HFFc6 (cell line): ENCODE data around the gene CTBP1. TPM values are rescaled to one million over a fixed set of nuclear protein-coding genes. Genes with fewer than 3 reads are reported as not detected.
A peak's percentile ranks its signal among the peaks of the same experiment; 100 is the strongest.

Experiments used
- DNase-seq: peaks from one replicate; pipeline ENCODE4 v3.0.0-alpha.2; 2018
- H3K27ac Mint-ChIP-seq: 2 replicates; pipeline ENCODE4 v1.8.0; 2020; ENCODE audit warnings: mild to moderate bottlenecking, mixed read lengths
- H3K27me3 Mint-ChIP-seq: 2 replicates; pipeline ENCODE4 v1.8.0; 2021; ENCODE audit warnings: mild to moderate bottlenecking, moderate library complexity, mixed read lengths; ENCODE audit not compliant: insufficient read depth
- H3K36me3 Mint-ChIP-seq: 2 replicates; pipeline ENCODE4 v1.8.0; 2021; ENCODE audit warnings: low read depth, mixed read lengths
- H3K4me1 Mint-ChIP-seq: 2 replicates; pipeline ENCODE4 v1.8.0; 2020; ENCODE audit warnings: low read depth, mixed read lengths
- H3K4me3 Mint-ChIP-seq: 2 replicates; pipeline ENCODE4 v1.8.0; 2020; ENCODE audit warnings: mild to moderate bottlenecking, moderate library complexity, mixed read lengths
- H3K9me3 Mint-ChIP-seq: 2 replicates; pipeline ENCODE4 v1.8.0; 2020; ENCODE audit warnings: mild to moderate bottlenecking, mixed read lengths
- CTCF ChIP-seq: fragments of 200-600 bp; sonication (generic); IDR thresholded peaks from 2 replicates; pipeline ENCODE4 v1.5.0; 2021; ENCODE audit warnings: antibody characterized with exemption, mild to moderate bottlenecking
- total RNA-seq, 6 experiments: library from RNA; stranded (reverse); fragmentation: NEBNext Ultra II Directional; extraction: Animal tissue kit (Norgen Biotek cat#: 25700); gene quantifications; 2 replicates in 1 of 6; 3 replicates in 5 of 6; pipeline ENCODE4 v1.2.3, GENCODE V29; 2021

Gene CTBP1
- total RNA-seq, 6 experiments from 2014 or later, result 109 to 126 (median 114) TPM

GRCh38 chr4:1222938-1223690 is 25.8 kb downstream of the CTBP1 start:
- peaks cover 50% of the 10 kb centered on the region for H3K36me3 Mint-ChIP-seq
- H3K27ac Mint-ChIP-seq, result no peak overlapping the region
- no peak for TF ChIP-seq CTCF
- H3K9me3 Mint-ChIP-seq, result no peaks in the 10 kb centered on the region
- no peak overlapping the region for H3K4me3 Mint-ChIP-seq
- no peaks in the 10 kb centered on the region for H3K4me1 Mint-ChIP-seq
- no peak for DNase-seq
- peaks cover 6% of the 10 kb centered on the region; the same call in 1 of the 2 replicates for H3K27me3 Mint-ChIP-seq

GRCh38 chr4:1222036-1222789 is 26.7 kb downstream of the CTBP1 start:
- H3K27me3 Mint-ChIP-seq, result peaks cover 3% of the 10 kb centered on the region; the same call in 1 of the 2 replicates
- no peaks in the 10 kb centered on the region for H3K9me3 Mint-ChIP-seq
- DNase-seq, result no peak
- TF ChIP-seq CTCF, result no peak
- no peaks in the 10 kb centered on the region for H3K4me1 Mint-ChIP-seq
- peaks cover 48% of the 10 kb centered on the region for H3K36me3 Mint-ChIP-seq
- H3K4me3 Mint-ChIP-seq, result no peak overlapping the region
- no peak overlapping the region for H3K27ac Mint-ChIP-seq

DNA sequence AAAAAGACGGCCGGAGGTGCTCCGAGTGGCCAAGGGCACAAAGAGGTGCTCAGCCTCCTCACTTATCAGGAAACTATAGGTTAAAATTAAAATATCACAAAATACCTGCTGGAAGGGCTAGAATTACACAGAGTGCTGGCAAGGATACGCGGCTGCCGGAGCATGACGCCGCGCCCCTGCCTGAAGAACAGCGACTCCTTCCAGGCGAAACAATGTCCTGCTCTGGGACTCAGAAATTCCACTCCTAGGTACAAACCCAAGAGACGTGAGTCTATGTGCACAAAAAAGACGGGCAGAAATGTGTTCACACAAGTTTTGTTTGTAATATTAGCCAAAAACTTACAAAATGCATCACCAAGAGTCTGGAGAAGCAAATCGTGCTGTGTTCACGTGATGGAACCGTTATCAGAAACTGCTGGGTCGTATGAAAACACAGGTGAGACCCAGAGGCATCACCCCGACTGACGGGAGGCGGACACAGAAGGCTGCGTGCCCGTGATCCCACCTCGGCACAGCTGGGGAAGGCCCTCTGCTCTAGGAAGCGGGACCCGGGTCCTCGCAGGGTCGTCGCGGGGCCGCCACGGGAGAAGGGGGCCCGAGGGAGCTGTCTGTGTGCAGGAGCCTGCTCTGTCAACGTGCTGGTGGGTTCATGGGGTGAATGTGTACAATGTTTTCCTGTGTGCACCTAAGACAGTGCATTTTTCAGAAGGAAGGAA is 27.6 kb downstream of the CTBP1 start:
- no peak overlapping the region for H3K27ac Mint-ChIP-seq
- DNase-seq, result no peak
- H3K4me3 Mint-ChIP-seq, result no peak overlapping the region
- TF ChIP-seq CTCF, result no peak
- H3K9me3 Mint-ChIP-seq, result no peaks in the 10 kb centered on the region
- H3K36me3 Mint-ChIP-seq, result peaks cover 41% of the 10 kb centered on the region
- no peaks in the 10 kb centered on the region; the same call in 1 of the 2 replicates for H3K27me3 Mint-ChIP-seq
- H3K4me1 Mint-ChIP-seq, result no peaks in the 10 kb centered on the region

DNA sequence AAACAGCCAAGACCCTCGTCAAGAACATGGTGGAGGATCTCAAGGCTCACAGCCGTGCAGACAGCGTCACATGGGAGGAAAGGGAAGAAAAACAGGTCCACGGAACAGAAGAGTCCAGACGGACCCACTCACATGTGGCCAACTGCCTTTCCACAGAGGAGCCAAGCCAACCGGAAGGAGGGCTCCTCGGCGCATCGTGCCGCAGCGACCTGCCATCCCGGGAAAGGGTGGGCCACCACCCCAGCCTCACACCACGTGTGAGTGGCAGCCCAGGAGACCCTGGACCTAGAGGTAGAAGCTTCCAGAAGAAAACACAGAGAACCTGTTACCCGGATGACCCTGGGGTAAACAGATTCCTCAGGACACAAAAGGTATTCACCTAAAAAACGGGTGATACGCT is 28.4 kb downstream of the CTBP1 start:
- no peak for DNase-seq
- H3K4me1 Mint-ChIP-seq, result no peaks in the 10 kb centered on the region
- H3K27me3 Mint-ChIP-seq, result no peaks in the 10 kb centered on the region; the same call in 1 of the 2 replicates
- no peaks in the 10 kb centered on the region for H3K9me3 Mint-ChIP-seq
- no peak for TF ChIP-seq CTCF
- peaks cover 41% of the 10 kb centered on the region for H3K36me3 Mint-ChIP-seq
- H3K4me3 Mint-ChIP-seq, result no peak overlapping the region
- H3K27ac Mint-ChIP-seq, result no peak overlapping the region

- Mint-ChIP-seq H3K9me3 (no peaks in the 10 kb centered on the region), H3K27ac (0 out of 2 replicates have a peak overlapping the region, but pooled peaks have one; percentile 43), H3K4me1 (no peaks in the 10 kb centered on the region), H3K36me3 (peaks cover 36% of the 10 kb centered on the region), H3K4me3 (no peak overlapping the region), H3K27me3 (no peaks in the 10 kb centered on the region; the same call in 1 of the 2 replicates)
- no peak for TF ChIP-seq CTCF
- DNase-seq, result no peak
These were observed 29.4 kb downstream of the CTBP1 start for GRCh38 chr4:1219566-1219950.
